Measurements from ENCODE around the gene DENND2A. TPM values are rescaled to one million over a fixed set of nuclear protein-coding genes. Genes with fewer than 3 reads are reported as not detected.

DENND2A gene
- total and polyA plus RNA-seq, 11 donors, result 4.6 to 17.9 (median 10.0) TPM

- H3K36me3 ChIP-seq, result peaks cover 0 to 8% (median 0%) of the 10 kb centered on the region in 9 donors
- no peak overlapping the region for H3K4me3 ChIP-seq
- peak overlapping the region in 4 of 12 donors; percentile 43 to 64 (median 54) for H3K27ac ChIP-seq
- H3K9me3 ChIP-seq, result no peaks in the 10 kb centered on the region
- no peak for TF ChIP-seq POLR2A (IDR thresholded peaks at IDR 0.05)
- no peak for DNase-seq
- ATAC-seq, result no peak
- H3K4me1 ChIP-seq, result peaks cover 0 to 36% (median 8%) of the 10 kb centered on the region in 12 donors
- intact Hi-C loops (cut with DNase I), result loop anchor here in 1 of 10 donors (10.0 kb wide), 1 partner anchor 51 kb away; the partner anchor contains the start of gene DENND2A
- H3K27me3 ChIP-seq, result no peaks in the 10 kb centered on the region
- 86 to 97% (median 93%) methylated on average over 4 of the region's 4 CpGs for WGBS, 4 donors
Observed at GRCh38 chr7:140593672-140593982, 47.0 kb downstream of the DENND2A start.

- no peak overlapping the region for H3K4me3 ChIP-seq
- DNase-seq (no peak), ATAC-seq (no peak)
- TF ChIP-seq CTCF (IDR thresholded peaks at IDR 0.05), result no peak
- no peak for TF ChIP-seq POLR2A (IDR thresholded peaks at IDR 0.05)
- WGBS, 4 donors, result 94 to 95% (median 95%) methylated on average over 9 of the region's 9 CpGs
- H3K4me1 ChIP-seq, result peaks cover 0 to 36% (median 8%) of the 10 kb centered on the region in 12 donors
- no peak overlapping the region for H3K27ac ChIP-seq
- H3K27me3 ChIP-seq, result no peaks in the 10 kb centered on the region
- H3K36me3 ChIP-seq, result peaks cover 0 to 8% (median 0%) of the 10 kb centered on the region in 9 donors
- intact Hi-C loops (cut with DNase I), result loop anchor here in 1 of 10 donors (10.0 kb wide), 1 partner anchor 52 kb away; the partner anchor contains the start of gene DENND2A
- no peaks in the 10 kb centered on the region for H3K9me3 ChIP-seq
Observed at GRCh38 chr7:140592964-140593671, 47.5 kb downstream of the DENND2A start.

GRCh38 chr7:140591180-140591902, 49.3 kb downstream of the DENND2A start:
- H3K27ac ChIP-seq, result no peak overlapping the region
- WGBS, 4 donors, result 63 to 76% (median 70%) methylated on average over 3 of the region's 3 CpGs
- ATAC-seq (no peak), DNase-seq (no peak)
- intact Hi-C loops (cut with DNase I), result loop anchor here in 1 of 10 donors (10.0 kb wide), 1 partner anchor 53 kb away; the partner anchor contains the start of gene DENND2A
- no peak overlapping the region for H3K4me3 ChIP-seq
- TF ChIP-seq POLR2A (IDR thresholded peaks at IDR 0.05) (no peak), CTCF (IDR thresholded peaks at IDR 0.05) (no peak)
- H3K27me3 ChIP-seq, result no peaks in the 10 kb centered on the region
- H3K9me3 ChIP-seq, result no peaks in the 10 kb centered on the region
- peaks cover 0 to 15% (median 10%) of the 10 kb centered on the region in 9 donors for H3K36me3 ChIP-seq
- H3K4me1 ChIP-seq, result peaks cover 0 to 21% (median 6%) of the 10 kb centered on the region in 12 donors

GRCh38 chr7:140587243-140587642, 53.4 kb downstream of the DENND2A start:
- TF ChIP-seq POLR2A (IDR thresholded peaks at IDR 0.05) (no peak), CTCF (IDR thresholded peaks at IDR 0.05) (no peak)
- no peaks in the 10 kb centered on the region for H3K27me3 ChIP-seq
- no peak overlapping the region for H3K27ac ChIP-seq
- ATAC-seq, result no peak
- intact Hi-C loops (cut with DNase I), result no loop called here
- no peak overlapping the region for H3K4me3 ChIP-seq
- WGBS, 4 donors, result 91 to 96% (median 94%) methylated on average over 9 of the region's 9 CpGs
- peaks cover 0 to 50% (median 33%) of the 10 kb centered on the region in 9 donors for H3K36me3 ChIP-seq
- no peak for DNase-seq
- peaks cover 0 to 4% (median 0%) of the 10 kb centered on the region in 12 donors for H3K4me1 ChIP-seq
- H3K9me3 ChIP-seq, result no peaks in the 10 kb centered on the region
